Activated naive CD8-positive, alpha-beta T cell treated with anti-CD3 and anti-CD28 coated beads for 36 hours (primary cell): ENCODE results near the gene SYPL1. TPM values are rescaled to one million over a fixed set of nuclear protein-coding genes. Genes with fewer than 3 reads are reported as not detected.

Experiments
- DNase-seq: peaks from one replicate; pipeline ENCODE4 v3.0.0; 2021
- H3K27ac Mint-ChIP-seq: one replicate; pipeline ENCODE4 v1.8.0; 2022; ENCODE audit warnings: mild to moderate bottlenecking, moderate library complexity, mixed read lengths
- H3K27me3 Mint-ChIP-seq: one replicate; pipeline ENCODE4 v1.8.0; 2022; ENCODE audit warnings: mild to moderate bottlenecking, mixed read lengths
- H3K36me3 Mint-ChIP-seq: one replicate; pipeline ENCODE4 v1.8.0; 2021; ENCODE audit warnings: mild to moderate bottlenecking, mixed read lengths
- H3K4me1 Mint-ChIP-seq: one replicate; pipeline ENCODE4 v1.8.0; 2021; ENCODE audit warnings: mixed read lengths
- H3K4me3 Mint-ChIP-seq: one replicate; pipeline ENCODE4 v1.8.0; 2022; ENCODE audit warnings: mild to moderate bottlenecking, moderate library complexity, mixed read lengths
- H3K9me3 Mint-ChIP-seq: one replicate; pipeline ENCODE4 v1.8.0; 2022; ENCODE audit warnings: mixed read lengths
- total RNA-seq, 2 experiments: library from RNA; stranded (reverse); gene quantifications; one replicate each; pipeline ENCODE4 v1.2.3, GENCODE V29; 2021

The SYPL1 gene
- total RNA-seq, 2 experiments from 2014 or later = 41.6 to 42.8 TPM

GRCh38 chr7:106069471-106070200 lies 42.5 kb downstream of the SYPL1 start:
- H3K4me1 Mint-ChIP-seq = peaks cover 45% of the 10 kb centered on the region
- H3K4me3 Mint-ChIP-seq = no peak overlapping the region
- H3K27me3 Mint-ChIP-seq = no peaks in the 10 kb centered on the region
- H3K27ac Mint-ChIP-seq = no peak overlapping the region
- H3K36me3 Mint-ChIP-seq = no peaks in the 10 kb centered on the region
- H3K9me3 Mint-ChIP-seq = no peaks in the 10 kb centered on the region
- DNase-seq = no peak

GRCh38 chr7:106068986-106069385 lies 43.1 kb downstream of the SYPL1 start:
- H3K27me3 Mint-ChIP-seq = no peaks in the 10 kb centered on the region
- no peak for DNase-seq
- no peaks in the 10 kb centered on the region for H3K9me3 Mint-ChIP-seq
- H3K36me3 Mint-ChIP-seq = no peaks in the 10 kb centered on the region
- no peak overlapping the region for H3K4me3 Mint-ChIP-seq
- H3K27ac Mint-ChIP-seq = no peak overlapping the region
- peaks cover 44% of the 10 kb centered on the region for H3K4me1 Mint-ChIP-seq

GRCh38 chr7:106068538-106068961 lies 43.6 kb downstream of the SYPL1 start:
- H3K36me3 Mint-ChIP-seq = no peaks in the 10 kb centered on the region
- H3K4me3 Mint-ChIP-seq = no peak overlapping the region
- no peaks in the 10 kb centered on the region for H3K9me3 Mint-ChIP-seq
- peaks cover 44% of the 10 kb centered on the region for H3K4me1 Mint-ChIP-seq
- DNase-seq = no peak
- H3K27ac Mint-ChIP-seq = no peak overlapping the region
- no peaks in the 10 kb centered on the region for H3K27me3 Mint-ChIP-seq

GRCh38 chr7:106067678-106068077 lies 44.4 kb downstream of the SYPL1 start:
- H3K36me3 Mint-ChIP-seq = no peaks in the 10 kb centered on the region
- H3K27ac Mint-ChIP-seq = no peak overlapping the region
- no peak overlapping the region for H3K4me3 Mint-ChIP-seq
- H3K9me3 Mint-ChIP-seq = no peaks in the 10 kb centered on the region
- no peaks in the 10 kb centered on the region for H3K27me3 Mint-ChIP-seq
- H3K4me1 Mint-ChIP-seq = peaks cover 47% of the 10 kb centered on the region
- no peak for DNase-seq

DNA sequence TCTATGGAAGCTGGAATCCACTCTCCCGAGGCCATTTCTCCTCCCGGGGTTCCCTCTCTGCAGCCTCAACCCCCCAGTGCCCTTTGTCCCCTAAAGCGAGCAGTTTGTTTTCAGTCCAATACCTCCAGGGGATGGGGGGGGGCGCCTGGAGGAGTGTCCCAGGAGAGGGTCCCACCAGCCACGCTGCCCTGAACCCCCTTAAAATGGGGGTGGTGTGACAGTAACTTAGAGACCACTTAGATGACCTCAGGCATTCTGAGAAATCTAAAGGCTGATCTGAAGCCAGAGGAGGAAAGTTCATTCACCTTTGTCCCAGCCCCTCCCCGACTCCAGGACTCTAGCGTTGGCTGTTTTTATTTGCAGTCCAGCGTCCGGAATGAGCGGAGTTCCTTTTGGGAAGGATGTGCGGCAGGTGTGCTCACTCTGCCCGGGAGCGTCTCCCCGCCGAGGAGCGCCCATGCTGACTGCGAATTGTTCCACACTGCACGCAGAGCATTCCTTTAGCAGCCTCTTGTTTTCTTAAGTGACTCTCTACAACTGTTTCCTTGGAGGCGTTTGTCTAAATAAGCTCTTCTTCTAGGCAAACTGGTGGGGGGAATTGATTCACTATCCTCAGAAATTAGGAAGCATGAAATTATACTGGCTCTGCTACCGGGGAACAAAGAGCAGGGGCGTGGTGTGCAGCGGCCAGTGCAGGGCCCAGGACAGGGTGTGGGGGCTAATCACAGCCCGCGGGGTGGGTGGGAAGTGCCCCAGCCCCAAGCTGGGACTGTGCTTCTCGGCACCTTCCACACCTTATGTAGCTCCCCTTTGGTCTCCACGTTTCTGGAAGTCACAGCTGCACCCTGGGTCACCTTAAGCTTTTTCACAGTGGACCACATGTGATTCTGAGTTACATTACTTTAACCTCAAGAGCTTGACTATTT lies 46.3 kb downstream of the SYPL1 start:
- Mint-ChIP-seq H3K27ac (no peak overlapping the region), H3K36me3 (no peaks in the 10 kb centered on the region), H3K9me3 (no peaks in the 10 kb centered on the region), H3K27me3 (no peaks in the 10 kb centered on the region), H3K4me3 (no peak overlapping the region), H3K4me1 (peaks cover 42% of the 10 kb centered on the region)
- DNase-seq = no peak

DNA sequence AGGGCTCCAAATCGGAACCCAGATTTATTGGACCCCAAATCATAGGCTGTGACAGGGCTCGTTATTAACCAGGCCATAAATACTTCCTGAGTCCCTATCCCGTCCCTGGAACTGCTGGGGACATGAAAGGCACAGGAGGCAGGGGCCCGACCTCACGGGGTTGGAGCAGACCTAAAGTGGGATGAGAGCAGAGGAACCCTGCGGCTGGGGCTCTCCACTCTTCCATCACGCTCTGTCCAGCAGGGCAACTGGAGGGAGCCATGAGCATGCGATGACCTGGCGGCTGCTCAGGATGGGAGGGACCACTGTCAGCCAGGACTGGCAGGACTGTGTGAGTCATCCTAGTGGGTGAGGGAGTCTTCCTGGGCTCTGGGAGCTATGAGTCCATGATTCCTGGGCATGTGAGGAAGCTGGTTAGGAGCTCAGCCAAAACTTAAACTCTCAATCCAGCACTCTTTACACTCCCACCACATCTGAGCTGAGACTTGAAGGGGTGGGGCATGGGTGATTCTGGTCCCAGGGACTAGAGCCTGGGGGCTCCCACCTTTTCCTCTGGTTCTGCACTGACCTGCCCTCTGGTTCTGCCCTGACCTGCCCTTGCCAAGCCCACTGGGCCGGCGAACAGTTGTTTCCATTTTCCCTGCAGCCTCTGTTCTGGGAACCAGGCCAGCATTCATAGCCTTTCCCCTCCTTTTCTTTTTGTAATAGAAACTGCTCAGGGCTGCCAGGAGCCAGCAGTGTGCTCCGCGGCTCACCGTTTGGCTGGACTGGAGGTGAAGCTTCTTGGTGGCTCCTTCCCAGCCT lies 47.1 kb downstream of the SYPL1 start:
- H3K4me3 Mint-ChIP-seq = no peak overlapping the region
- H3K4me1 Mint-ChIP-seq = peaks cover 38% of the 10 kb centered on the region
- H3K36me3 Mint-ChIP-seq = no peaks in the 10 kb centered on the region
- H3K27me3 Mint-ChIP-seq = no peaks in the 10 kb centered on the region
- H3K27ac Mint-ChIP-seq = no peak overlapping the region
- DNase-seq = no peak
- H3K9me3 Mint-ChIP-seq = no peaks in the 10 kb centered on the region

DNA sequence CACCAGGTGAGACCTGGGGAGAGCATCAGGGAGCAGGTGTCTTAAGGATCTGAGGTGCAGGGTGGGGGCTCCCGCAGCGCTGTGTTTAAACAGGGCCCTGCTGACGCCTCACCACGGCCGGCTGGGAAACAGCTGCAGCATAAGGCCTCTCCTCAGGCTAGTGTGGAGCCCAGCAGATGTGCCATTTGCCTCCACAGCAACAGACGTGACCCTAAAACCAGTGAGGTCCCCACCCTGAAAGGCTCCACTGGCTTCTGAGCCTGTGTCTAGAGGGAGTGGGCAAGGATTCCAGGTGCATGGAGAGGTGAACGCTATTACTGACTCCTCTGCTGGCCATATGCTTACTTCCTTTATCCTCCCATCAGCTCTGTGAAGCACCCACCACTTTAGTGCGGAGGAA lies 47.8 kb downstream of the SYPL1 start:
- H3K27ac Mint-ChIP-seq = no peak overlapping the region
- no peaks in the 10 kb centered on the region for H3K36me3 Mint-ChIP-seq
- no peak for DNase-seq

GRCh38 chr7:106063692-106064091 lies 48.4 kb downstream of the SYPL1 start:
- no peak overlapping the region for H3K27ac Mint-ChIP-seq
- no peak overlapping the region for H3K4me3 Mint-ChIP-seq
- no peak for DNase-seq
- H3K9me3 Mint-ChIP-seq = no peaks in the 10 kb centered on the region
- no peaks in the 10 kb centered on the region for H3K27me3 Mint-ChIP-seq
- no peaks in the 10 kb centered on the region for H3K36me3 Mint-ChIP-seq
- H3K4me1 Mint-ChIP-seq = peaks cover 40% of the 10 kb centered on the region

More for the DNA sequence above, 47.8 kb downstream of the SYPL1 start:
- Mint-ChIP-seq H3K4me3 (no peak overlapping the region), H3K27me3 (no peaks in the 10 kb centered on the region), H3K9me3 (no peaks in the 10 kb centered on the region), H3K4me1 (peaks cover 34% of the 10 kb centered on the region)

- Mint-ChIP-seq H3K27ac (peak overlapping the region; percentile 52), H3K4me3 (no peak overlapping the region), H3K27me3 (no peaks in the 10 kb centered on the region), H3K4me1 (peaks cover 45% of the 10 kb centered on the region), H3K36me3 (no peaks in the 10 kb centered on the region), H3K9me3 (no peaks in the 10 kb centered on the region)
- DNase-seq = no peak
Measured at GRCh38 chr7:106063024-106063423, 49.1 kb downstream of the SYPL1 start.

DNA sequence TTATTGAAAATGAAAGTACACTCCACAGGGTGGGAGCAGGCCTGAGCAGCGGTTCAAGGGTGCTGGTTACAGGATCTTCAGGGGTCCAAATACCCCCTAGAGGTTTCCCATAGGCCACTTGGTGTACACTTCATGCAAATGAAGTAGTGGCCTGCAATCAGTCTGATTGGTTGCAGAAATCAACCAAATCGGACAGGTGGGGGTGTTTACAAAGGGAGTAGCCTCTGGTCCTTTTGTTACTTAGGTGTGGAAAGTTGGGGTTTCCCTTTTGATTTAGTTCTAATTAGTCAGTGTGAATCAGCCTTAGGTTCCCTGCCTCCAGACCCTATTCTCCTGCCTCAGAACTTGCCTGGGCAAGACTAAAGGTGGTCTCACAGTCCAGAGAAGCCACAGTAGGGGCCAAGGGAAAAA lies 49.6 kb downstream of the SYPL1 start:
- Mint-ChIP-seq H3K27ac (peak overlapping the region; percentile 57), H3K9me3 (no peaks in the 10 kb centered on the region), H3K4me1 (peaks cover 50% of the 10 kb centered on the region), H3K36me3 (no peaks in the 10 kb centered on the region), H3K4me3 (no peak overlapping the region), H3K27me3 (no peaks in the 10 kb centered on the region)
- DNase-seq = no peak

DNA sequence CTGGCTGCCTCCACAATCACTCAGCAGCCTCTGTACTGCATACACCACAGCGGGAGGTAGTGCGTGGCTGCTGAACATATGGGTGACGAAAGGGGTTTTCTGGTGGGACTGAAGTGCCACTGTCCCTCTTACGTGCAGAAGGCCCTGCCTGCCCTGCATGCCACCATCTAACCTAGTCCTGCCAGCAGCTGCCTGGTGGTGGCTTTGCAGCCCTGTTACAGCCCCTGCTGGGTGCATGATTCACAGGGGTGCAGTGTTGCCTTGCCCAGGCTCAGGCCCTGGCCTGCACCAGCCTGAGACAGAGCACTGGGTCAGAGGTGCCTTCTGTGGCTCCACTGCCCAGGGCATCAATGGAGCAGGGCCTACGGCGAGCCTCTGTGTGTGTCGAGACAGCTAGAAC lies 50.1 kb downstream of the SYPL1 start:
- peaks cover 54% of the 10 kb centered on the region for H3K4me1 Mint-ChIP-seq
- H3K27ac Mint-ChIP-seq = peak overlapping the region; percentile 57
- no peak for DNase-seq

DNA sequence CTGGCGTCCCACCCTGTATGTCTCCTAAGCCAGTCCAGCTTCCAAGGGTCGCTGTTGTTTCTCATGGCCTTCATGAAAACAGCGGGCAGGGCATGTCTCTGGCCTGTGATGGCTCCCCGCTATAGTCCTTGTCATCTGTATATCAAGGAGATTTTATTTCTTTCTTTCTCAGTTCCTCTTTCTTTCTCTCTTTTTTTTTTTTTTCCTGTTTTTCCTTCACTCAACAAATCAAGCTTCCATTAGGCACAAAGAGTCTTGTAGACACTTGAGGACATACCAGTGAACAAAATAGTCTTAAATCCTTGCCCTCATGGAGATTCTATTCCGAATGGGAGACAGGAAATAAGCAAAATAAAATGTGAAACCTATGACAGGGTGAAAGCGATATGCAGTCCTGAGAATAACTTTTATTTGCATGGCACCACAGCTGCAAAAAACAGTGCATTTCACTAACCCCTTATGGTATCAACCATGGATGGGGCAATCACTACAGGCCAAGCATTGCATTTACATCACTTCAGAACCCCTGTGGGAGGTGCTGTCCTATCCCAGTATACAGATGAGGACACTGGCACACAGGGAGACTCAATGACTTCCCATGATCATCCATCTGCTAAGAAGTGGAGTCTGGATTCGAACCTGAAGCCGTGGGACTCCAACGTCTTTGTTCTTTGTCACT lies 50.7 kb downstream of the SYPL1 start:
- H3K27ac Mint-ChIP-seq = peak overlapping the region; percentile 9
- peaks cover 55% of the 10 kb centered on the region for H3K4me1 Mint-ChIP-seq
- no peaks in the 10 kb centered on the region for H3K9me3 Mint-ChIP-seq
- no peak overlapping the region for H3K4me3 Mint-ChIP-seq
- H3K27me3 Mint-ChIP-seq = no peaks in the 10 kb centered on the region
- no peak for DNase-seq
- H3K36me3 Mint-ChIP-seq = no peaks in the 10 kb centered on the region

More for the DNA sequence above, 50.1 kb downstream of the SYPL1 start:
- Mint-ChIP-seq H3K9me3 (no peaks in the 10 kb centered on the region), H3K36me3 (no peaks in the 10 kb centered on the region), H3K27me3 (no peaks in the 10 kb centered on the region), H3K4me3 (no peak overlapping the region)

GRCh38 chr7:106060394-106060920 lies 51.7 kb downstream of the SYPL1 start:
- Mint-ChIP-seq H3K4me1 (peaks cover 55% of the 10 kb centered on the region), H3K27ac (no peak overlapping the region), H3K4me3 (no peak overlapping the region), H3K36me3 (no peaks in the 10 kb centered on the region), H3K27me3 (no peaks in the 10 kb centered on the region), H3K9me3 (no peaks in the 10 kb centered on the region)
- no peak for DNase-seq

GRCh38 chr7:106059556-106059955 lies 52.6 kb downstream of the SYPL1 start:
- Mint-ChIP-seq H3K27me3 (no peaks in the 10 kb centered on the region), H3K27ac (no peak overlapping the region), H3K9me3 (no peaks in the 10 kb centered on the region), H3K4me1 (peaks cover 55% of the 10 kb centered on the region), H3K36me3 (no peaks in the 10 kb centered on the region), H3K4me3 (no peak overlapping the region)
- DNase-seq = no peak
